GM18520 (cell line): Measurements from ENCODE around the gene BEND4.

ENCODE experiments used
- ATAC-seq: cut with Tn5 transposase; IDR thresholded peaks from one replicate; pipeline ENCODE4 v1.9.1; 2021; ENCODE audit not compliant: unreplicated experiment

Gene BEND4

DNA sequence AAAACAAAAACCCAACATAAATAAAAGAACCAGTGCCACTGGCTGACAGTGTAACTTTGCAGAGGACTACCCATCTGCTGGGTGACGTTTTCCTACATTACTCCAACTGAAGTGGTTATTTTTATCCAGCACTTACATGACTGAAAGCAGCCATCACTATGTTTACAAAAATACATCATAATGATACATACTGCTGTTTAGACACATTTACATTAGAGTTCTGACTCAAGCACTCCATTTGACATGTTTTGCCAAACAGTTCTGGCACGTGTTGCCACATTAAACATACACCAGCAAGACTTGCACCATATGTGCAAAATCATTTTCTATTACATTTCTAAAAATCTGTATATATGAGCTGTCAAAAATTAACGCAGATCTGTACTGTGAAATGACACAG, 39.6 kb downstream of the BEND4 start:
- ATAC-seq = no peak

- no peak for ATAC-seq
Measured at GRCh38 chr4:42104521-42104920, 47.9 kb downstream of the BEND4 start.

DNA sequence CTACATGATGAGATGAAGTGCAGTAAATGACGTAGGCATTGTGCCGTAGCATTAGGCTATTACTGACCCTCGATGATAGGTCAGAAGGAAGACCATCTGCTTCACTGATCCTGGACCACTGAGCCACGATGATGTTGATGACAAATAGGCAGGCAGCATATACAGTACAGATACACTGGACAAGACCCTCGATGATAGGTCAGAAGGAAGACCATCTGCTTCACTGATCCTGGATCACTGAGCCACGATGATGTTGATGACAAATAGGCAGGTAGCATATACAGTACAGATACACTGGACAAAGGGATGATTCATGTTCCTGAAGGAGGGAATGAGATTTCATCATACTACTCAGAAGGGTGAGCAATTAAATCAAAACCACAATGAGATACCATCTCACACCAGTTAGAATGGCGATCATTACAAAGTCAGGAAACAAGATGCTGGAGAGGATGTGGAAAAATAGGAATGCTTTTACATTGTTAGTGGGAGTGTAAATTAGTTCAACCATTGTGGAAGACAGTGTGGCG, 50.9 kb downstream of the BEND4 start:
- ATAC-seq = no peak

GRCh38 chr4:42088386-42088785, 64.1 kb downstream of the BEND4 start:
- no peak for ATAC-seq

DNA sequence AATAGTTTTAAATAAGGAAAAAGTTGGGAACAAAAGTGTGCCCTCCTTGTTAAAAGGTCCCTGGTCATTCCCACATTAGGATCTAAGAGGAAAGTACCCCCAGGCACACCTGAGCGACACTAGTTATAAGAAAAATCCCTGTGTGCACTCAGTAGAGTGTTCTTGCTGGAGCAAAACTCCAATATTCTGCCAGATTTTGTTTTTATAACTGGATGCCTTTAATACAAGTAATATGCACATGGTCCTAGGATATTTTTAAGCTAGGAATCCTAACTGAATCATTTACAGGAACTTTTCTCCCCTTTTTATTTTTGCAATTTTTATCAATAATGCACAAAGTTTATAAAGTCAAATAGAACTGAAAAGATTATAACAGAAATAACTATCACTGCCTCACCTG, 68.6 kb downstream of the BEND4 start:
- no peak for ATAC-seq

GRCh38 chr4:42080306-42080705, 72.1 kb downstream of the BEND4 start:
- no peak for ATAC-seq

- peak; percentile 88 for ATAC-seq
Measured at GRCh38 chr4:42078184-42078801, 74.2 kb downstream of the BEND4 start.

DNA sequence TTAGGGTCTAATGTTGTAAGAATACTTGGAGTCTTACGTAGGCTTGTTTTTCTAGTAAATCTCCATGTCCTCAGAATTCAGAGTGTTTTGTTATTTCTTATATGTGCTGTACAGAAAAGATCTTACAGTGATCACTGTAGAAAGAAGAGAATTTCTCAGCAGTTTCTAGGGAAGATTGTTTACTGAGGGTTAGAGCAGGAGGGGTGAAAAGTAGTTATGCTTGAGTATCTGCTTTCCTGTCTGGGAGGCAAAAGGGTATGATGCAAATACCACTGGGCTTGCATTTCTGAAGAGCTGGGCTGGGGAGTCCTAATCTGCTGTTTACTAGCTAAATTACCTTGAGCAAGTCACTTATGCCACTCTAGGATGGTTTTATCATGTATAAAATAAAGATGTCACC, 78.2 kb downstream of the BEND4 start:
- ATAC-seq = no peak

DNA sequence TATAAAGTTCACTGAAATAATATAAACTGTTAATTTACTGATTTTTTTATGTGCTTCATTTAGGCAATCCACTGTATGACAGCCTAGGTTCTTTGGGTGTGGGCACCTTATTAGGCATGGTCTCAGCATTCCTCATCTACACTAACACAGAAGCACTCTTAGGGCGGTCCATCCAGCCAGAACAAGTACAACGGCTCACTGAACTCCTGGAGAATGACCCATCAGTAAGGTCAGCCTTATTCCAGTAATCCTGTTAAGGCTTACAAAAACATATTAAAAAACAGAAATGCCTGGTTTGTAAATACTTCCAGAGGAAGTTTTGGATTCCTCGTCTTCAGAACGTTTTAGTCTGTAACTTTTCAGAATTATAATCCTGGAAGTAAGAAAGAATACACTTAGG, 82.0 kb downstream of the BEND4 start:
- ATAC-seq = no peak

DNA sequence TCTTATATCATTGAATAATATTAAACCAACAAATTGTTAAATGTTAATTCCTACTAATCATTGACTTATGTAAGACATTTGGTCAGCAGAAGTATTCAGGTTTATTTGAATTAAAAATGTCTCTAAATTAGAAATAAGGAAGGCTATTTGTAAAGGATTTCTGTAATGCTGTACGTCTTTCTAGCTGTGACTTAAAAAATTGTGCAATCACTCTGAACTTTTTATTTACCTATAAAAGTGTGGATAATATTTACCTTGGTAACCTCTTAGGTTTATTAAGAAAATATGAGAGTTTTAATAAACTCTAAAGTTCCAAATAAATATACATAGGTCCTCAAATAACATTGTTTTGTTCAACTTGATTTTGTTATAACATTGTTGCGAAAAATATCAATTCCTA, 85.2 kb downstream of the BEND4 start:
- no peak for ATAC-seq

DNA sequence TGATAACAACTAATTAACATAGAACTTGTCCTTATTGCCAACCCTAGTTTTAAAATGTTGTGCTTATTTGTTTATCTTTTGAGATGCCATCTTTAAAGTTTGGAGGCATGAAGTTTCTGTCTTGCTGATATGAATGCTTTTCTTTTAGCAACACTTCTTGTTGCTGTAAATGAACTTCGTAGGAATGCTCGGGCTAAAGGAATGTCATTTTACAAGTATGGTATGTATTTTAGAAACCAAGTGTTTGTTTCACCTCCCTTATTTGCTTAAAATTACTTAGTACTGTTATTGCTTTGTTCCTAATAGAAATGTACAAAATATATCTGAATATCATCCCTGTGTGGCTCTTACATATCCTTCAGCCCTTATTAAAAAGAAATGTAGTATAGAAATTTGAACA, 86.1 kb downstream of the BEND4 start:
- ATAC-seq = no peak
